ENCODE data around the gene ERN1. TPM values are rescaled to one million over a fixed set of nuclear protein-coding genes. Genes with fewer than 3 reads are reported as not detected.

ERN1 gene
- total and polyA plus RNA-seq, 2 of the 13 experiments (the other 11 are each of a cell fraction or from before 2014, with no cell fraction given), result 6.0 to 12.7 TPM

DNA sequence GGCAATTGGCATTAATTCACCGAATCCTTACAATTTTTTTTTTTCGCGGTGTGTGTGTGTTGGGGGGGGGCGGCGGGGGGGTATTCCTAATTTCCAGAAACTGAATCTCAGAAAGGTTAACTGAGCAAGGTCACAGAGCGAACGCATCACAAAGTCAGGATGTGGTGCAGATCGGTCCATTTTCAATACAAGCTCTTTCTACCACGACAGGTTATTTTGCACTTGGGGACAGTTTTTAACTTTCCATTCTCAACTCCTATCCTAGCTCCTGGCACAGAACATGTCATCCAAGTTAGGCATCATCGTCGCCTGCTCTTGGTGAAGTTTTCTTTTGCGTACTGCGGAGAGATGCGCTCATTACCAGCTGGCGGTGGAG lies 15.4 kb upstream of the ERN1 start (continued):
- TF ChIP-seq ZNF788 (CRISPR knock-in tag; IDR thresholded peaks at IDR 0.05; ENCODE audit: borderline replicate concordance) (no peak), ZNF800 (CRISPR knock-in tag; IDR thresholded peaks at IDR 0.05) (peak; percentile 75; the same call in 1 of the 2 replicates), BCL6 (CRISPR knock-in tag; IDR thresholded peaks at IDR 0.05) (no peak), DDIT3 (CRISPR knock-in tag; IDR thresholded peaks at IDR 0.05) (no peak), ZNF547 (CRISPR knock-in tag; IDR thresholded peaks at IDR 0.05) (no peak), HOXA9 (CRISPR knock-in tag; IDR thresholded peaks at IDR 0.05; ENCODE audit: borderline replicate concordance) (no peak), ATAD3A (CRISPR knock-in tag; IDR thresholded peaks at IDR 0.05) (0 out of 2 replicates have a peak, but pooled peaks have one; percentile 15), CHCHD3 (CRISPR knock-in tag; IDR thresholded peaks at IDR 0.05) (no peak), ZNF343 (CRISPR knock-in tag; IDR thresholded peaks at IDR 0.05) (no peak), ZNF660 (CRISPR knock-in tag; IDR thresholded peaks at IDR 0.05; ENCODE audit: borderline replicate concordance, low read depth) (no peak), ZNF441 (CRISPR knock-in tag; IDR thresholded peaks at IDR 0.05; ENCODE audit: borderline replicate concordance) (peak; percentile 88), ESRRA (CRISPR knock-in tag; IDR thresholded peaks at IDR 0.05; ENCODE audit: low read depth) (no peak), ZNF629 (CRISPR knock-in tag; conservative IDR thresholded peaks at IDR 0.05) (0 out of 2 replicates have a peak, but pooled peaks have one; percentile 26), MAFK (conservative IDR thresholded peaks at IDR 0.05 in 1 of 2, IDR thresholded peaks at IDR 0.05 in 1 of 2; ENCODE audit: low read length in 2 of 2) (no peak; a peak in 1 of 4 replicates), ZNF572 (CRISPR knock-in tag; IDR thresholded peaks at IDR 0.05) (no peak), TAF15 (IDR thresholded peaks at IDR 0.05; ENCODE audit: low read depth, low read length, poor library complexity, severe bottlenecking) (no peak), ZNF883 (CRISPR knock-in tag; IDR thresholded peaks at IDR 0.05; ENCODE audit: not compliant biosample characterization) (no peak), ETV5 (CRISPR knock-in tag; IDR thresholded peaks at IDR 0.05; ENCODE audit: borderline replicate concordance) (no peak), FOXM1 (CRISPR knock-in tag; IDR thresholded peaks at IDR 0.05) (no peak)
- TF ChIP-seq, protein P1, sequence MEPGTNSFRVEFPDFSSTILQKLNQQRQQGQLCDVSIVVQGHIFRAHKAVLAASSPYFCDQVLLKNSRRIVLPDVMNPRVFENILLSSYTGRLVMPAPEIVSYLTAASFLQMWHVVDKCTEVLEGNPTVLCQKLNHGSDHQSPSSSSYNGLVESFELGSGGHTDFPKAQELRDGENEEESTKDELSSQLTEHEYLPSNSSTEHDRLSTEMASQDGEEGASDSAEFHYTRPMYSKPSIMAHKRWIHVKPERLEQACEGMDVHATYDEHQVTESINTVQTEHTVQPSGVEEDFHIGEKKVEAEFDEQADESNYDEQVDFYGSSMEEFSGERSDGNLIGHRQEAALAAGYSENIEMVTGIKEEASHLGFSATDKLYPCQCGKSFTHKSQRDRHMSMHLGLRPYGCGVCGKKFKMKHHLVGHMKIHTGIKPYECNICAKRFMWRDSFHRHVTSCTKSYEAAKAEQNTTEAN (CRISPR knock-in tag; conservative IDR thresholded peaks at IDR 0.05), result no peak
- TF ChIP-seq, protein P2, sequence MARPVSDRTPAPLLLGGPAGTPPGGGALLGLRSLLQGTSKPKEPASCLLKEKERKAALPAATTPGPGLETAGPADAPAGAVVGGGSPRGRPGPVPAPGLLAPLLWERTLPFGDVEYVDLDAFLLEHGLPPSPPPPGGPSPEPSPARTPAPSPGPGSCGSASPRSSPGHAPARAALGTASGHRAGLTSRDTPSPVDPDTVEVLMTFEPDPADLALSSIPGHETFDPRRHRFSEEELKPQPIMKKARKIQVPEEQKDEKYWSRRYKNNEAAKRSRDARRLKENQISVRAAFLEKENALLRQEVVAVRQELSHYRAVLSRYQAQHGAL (CRISPR knock-in tag; IDR thresholded peaks at IDR 0.05; ENCODE audit: not compliant biosample characterization), result peak; percentile 32
- TF ChIP-seq, protein P3, sequence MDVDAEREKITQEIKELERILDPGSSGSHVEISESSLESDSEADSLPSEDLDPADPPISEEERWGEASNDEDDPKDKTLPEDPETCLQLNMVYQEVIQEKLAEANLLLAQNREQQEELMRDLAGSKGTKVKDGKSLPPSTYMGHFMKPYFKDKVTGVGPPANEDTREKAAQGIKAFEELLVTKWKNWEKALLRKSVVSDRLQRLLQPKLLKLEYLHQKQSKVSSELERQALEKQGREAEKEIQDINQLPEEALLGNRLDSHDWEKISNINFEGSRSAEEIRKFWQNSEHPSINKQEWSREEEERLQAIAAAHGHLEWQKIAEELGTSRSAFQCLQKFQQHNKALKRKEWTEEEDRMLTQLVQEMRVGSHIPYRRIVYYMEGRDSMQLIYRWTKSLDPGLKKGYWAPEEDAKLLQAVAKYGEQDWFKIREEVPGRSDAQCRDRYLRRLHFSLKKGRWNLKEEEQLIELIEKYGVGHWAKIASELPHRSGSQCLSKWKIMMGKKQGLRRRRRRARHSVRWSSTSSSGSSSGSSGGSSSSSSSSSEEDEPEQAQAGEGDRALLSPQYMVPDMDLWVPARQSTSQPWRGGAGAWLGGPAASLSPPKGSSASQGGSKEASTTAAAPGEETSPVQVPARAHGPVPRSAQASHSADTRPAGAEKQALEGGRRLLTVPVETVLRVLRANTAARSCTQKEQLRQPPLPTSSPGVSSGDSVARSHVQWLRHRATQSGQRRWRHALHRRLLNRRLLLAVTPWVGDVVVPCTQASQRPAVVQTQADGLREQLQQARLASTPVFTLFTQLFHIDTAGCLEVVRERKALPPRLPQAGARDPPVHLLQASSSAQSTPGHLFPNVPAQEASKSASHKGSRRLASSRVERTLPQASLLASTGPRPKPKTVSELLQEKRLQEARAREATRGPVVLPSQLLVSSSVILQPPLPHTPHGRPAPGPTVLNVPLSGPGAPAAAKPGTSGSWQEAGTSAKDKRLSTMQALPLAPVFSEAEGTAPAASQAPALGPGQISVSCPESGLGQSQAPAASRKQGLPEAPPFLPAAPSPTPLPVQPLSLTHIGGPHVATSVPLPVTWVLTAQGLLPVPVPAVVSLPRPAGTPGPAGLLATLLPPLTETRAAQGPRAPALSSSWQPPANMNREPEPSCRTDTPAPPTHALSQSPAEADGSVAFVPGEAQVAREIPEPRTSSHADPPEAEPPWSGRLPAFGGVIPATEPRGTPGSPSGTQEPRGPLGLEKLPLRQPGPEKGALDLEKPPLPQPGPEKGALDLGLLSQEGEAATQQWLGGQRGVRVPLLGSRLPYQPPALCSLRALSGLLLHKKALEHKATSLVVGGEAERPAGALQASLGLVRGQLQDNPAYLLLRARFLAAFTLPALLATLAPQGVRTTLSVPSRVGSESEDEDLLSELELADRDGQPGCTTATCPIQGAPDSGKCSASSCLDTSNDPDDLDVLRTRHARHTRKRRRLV (CRISPR knock-in tag; IDR thresholded peaks at IDR 0.05), result no peak

Measured in HepG2 (cell line).